NCI-H1694 treated with DMSO at 0.1 percent for 48 hours (cell line): Measurements from ENCODE around the gene DDX47.
"Not testable (repeated sequence)": the region's sequence is repeated elsewhere in the genome, so short reads cannot be mapped to it uniquely, and the experiment has no call there.

ENCODE experiments used
- DNase-seq: peaks from one replicate; lab custom pipeline; 2025; lab: John Stamatoyannopoulos, UW

The DDX47 gene

GRCh38 chr12:12821975-12822374 lies 8.8 kb downstream of the DDX47 start:
- no peak for DNase-seq

GRCh38 chr12:12822886-12823285 lies 9.7 kb downstream of the DDX47 start:
- DNase-seq, result no peak

GRCh38 chr12:12823300-12823699 lies 10.2 kb downstream of the DDX47 start:
- DNase-seq, result no peak

GRCh38 chr12:12823811-12824210 lies 10.7 kb downstream of the DDX47 start:
- no peak for DNase-seq

- DNase-seq, result no peak
Measured at GRCh38 chr12:12835378-12836146, 22.4 kb downstream of the DDX47 start.

GRCh38 chr12:12836571-12836970 lies 23.4 kb downstream of the DDX47 start:
- DNase-seq, result no peak

- peak; percentile 83 for DNase-seq
Measured at GRCh38 chr12:12837025-12837812, 24.1 kb downstream of the DDX47 start.

DNA sequence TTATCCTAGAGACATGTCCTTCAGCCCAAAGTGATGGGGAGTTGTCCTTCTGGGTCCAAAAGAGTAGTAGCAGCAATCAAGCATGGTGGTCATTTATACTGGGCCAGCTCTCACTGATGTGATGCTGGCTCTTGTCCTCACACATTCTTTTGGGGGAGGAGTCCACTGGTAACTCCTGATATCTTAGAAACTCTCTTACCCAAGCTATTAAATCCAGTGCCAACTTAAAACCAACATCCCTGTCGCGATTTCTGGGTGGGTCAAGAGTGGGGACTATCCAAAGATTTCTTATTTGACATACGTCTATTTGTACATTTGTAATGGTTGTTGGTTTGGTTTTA lies 24.6 kb downstream of the DDX47 start:
- no peak for DNase-seq

DNA sequence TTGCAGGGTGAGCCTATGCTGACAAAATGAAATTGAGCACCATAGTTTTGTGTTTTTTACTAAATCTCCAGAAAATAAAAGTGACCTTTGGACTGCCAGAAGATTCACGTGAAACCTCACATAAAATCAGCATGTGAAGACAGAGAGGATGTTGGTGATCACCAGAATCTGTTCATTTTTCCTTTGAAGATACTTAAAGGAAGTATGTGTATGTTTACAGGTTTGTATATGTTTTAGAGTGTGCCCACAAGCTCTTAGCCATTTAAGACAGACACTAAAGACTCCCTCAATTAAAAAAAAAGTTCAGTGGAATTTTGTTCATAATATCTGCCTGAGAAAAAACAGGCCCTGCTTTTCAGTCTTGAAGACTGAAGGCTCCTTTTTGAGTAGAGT lies 25.9 kb downstream of the DDX47 start:
- DNase-seq, result no peak

DNA sequence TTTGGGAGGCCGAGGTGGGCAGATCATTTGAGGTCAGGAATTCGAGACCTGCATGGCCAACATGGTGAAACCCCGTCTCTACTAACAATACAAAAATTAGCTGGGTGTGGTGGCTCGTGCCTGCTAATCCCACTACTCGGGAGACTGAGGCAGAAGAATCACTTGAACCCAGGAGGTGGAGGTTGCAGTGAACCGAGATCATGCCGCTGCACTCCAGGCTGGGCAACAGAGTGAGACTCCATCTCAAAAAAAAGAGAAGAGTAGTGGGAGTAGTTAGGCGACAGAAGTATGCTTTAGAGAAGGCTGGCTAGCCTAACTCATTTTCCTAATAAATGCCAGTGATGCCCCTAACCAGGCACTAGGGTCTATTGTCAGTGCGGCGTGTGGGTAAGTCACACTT lies 26.3 kb downstream of the DDX47 start:
- not testable (repeated sequence) for DNase-seq

DNA sequence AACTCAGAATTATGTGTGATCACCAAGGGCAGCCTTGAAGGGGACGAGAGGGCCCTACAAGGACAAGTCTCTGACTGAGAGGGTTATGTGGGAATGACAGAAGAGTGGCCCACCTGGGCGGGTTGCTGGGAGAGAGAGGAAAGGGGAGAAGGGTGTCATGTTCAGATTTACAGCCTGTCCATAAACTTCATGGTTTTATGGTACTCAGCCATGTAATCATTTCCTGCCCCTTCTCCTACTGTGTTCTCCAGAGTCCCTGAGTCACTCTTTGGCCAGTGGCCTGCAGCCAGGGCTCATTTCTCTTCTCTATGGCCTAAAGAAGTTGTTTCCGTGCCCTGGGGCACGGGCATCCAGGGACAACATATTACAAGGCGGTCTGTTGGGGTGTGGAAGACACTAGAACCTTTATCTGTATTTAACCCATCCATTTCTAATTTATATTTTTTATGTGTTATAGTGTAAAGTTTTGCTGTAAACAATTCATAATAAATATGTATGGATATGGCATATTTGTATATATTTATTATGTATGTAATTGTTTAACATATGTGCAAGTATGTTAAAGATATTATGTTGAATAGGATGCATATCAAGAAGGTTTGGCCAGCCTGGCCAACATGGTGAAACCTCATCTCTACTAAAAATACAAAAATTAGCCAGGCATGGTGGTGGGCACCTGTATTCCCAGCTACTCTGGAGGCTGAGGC lies 26.9 kb downstream of the DDX47 start:
- no peak for DNase-seq

- no peak for DNase-seq
Measured at GRCh38 chr12:12840580-12840899, 27.4 kb downstream of the DDX47 start.

DNA sequence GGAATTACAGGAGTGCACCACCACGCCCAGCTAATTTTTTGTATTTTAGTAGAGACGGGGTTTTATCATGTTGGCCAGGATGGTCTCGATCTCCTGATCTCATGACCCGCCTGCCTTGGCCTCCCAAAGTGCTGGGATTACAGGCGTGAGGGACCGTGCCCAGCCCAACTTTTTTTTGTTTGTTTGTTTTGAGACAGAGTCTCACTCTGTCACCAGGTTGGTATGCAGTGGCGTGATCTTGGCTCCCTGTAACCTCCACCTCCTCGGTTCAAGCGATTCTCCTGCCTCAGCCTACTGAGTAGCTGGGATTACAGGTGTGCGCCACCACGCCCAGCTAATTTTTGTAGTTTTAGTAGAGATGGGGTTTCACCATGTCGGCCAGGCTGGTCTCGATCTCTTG lies 28.3 kb downstream of the DDX47 start:
- not testable (repeated sequence) for DNase-seq

DNA sequence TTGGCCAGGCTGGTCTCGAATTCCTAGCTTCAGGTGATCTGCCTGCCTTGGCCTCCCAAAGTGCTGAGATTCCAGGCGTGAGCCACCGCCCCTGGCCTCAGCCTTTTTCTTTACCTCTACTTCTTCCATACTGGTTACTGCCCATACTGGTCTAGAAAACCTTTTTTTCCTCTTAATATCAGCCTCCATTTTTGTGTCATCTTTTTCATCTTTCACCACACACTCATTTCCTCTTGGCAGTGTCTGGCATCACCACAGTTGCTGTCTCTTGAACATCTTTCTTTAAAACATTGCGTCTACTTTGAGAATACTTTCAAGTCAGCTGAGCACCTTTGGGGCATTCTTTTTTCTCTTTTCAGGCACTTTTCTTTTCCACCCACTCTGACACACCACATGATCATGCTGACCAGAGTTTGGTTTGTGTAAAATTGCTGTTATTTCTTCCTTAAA lies 32.7 kb downstream of the DDX47 start:
- no peak for DNase-seq

DNA sequence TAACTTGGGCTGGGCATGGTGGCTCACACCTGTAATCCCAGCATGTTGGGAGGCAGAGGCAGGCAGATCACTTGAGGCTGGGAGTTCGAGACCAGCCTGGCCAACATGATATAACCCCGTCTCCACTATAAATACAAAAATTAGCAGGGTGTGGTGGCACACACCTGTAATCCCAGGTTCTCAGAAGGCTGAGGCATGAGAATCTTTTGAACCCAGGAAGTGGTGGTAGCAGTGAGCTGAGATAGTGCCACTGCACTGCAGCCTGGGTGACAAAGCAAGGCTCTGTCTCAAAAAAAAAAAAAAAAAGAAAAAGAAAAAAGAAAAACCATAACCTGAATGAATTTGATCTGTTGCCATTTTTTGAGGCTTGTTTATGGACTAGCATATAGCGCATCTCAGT lies 33.6 kb downstream of the DDX47 start:
- DNase-seq, result not testable (repeated sequence)

- no peak for DNase-seq
Measured at GRCh38 chr12:12853435-12853834, 40.3 kb downstream of the DDX47 start.

- DNase-seq, result peak; percentile 38
Measured at GRCh38 chr12:12859690-12860089, 46.5 kb downstream of the DDX47 start.

DNA sequence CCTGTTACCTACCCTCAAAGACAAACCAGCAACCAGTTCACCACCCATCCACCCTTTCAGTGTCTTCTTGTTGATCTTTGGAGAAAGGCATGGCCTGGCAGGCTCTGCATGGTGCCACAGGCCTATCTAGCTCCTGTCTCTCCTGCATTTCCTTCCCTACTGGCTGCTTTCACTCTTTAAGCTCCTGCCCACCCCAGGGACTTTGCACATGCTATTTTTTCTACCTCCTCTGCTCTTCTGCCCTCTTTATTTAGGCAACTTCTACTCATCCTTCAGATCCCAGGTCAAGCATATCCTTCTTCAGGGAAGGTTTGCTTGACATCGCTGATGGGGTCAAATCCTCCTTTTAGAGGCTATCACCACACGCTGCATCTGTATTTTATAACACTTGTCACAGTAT lies 51.1 kb downstream of the DDX47 start:
- no peak for DNase-seq

DNA sequence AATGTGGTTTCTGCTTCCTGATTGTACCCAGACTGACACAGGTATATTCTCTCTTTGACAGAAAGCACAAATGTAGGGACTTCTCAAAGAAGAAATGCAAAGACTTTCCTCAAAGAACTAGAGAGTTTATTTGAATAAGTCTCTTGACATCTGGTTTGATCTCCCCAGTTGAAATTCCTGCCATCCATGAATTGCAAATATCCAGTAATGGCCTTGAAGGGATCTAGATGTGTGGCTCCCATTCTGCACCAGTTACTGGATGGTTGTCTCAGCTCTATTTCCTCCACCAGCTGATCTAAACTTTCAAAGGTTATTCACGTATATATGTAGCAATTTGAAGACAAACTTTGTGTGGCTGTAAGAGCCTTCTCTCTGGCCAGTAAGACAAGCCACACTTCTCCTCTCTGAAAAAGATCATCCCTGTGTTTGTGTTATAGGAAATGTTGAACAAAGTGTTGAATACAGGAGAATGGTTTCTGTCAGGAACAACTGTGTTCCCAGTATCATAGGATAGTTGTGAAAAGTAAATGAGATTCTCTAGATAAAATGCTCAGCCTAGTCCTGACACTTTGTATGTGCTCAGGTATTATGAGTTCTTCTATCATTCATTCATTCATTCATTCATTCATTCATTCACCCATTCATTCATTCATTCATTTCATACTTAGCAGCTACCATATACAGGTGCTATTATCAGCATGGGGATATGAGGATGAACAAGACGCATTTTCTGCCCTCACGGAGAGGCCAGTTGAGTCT lies 55.5 kb downstream of the DDX47 start:
- DNase-seq, result no peak

GRCh38 chr12:12870465-12870864 lies 57.3 kb downstream of the DDX47 start:
- DNase-seq, result no peak

GRCh38 chr12:12871587-12872138 lies 58.5 kb downstream of the DDX47 start:
- no peak for DNase-seq
